Keratinocyte (primary cell): ENCODE results near the gene GIT2. TPM values are rescaled to one million over a fixed set of nuclear protein-coding genes. Genes with fewer than 3 reads are reported as not detected.

Experiments
- DNase-seq: peaks from one replicate; pipeline ENCODE4 v3.0.0-alpha.2; 2011; ENCODE audit warnings: low read depth, missing footprints, low spot score
- FAIRE-seq: peaks from 2 replicates; lab custom pipeline; 2011; peaks lifted over from hg19 to GRCh38; lab: Jason Lieb, UNC
- H2AFZ ChIP-seq: 2 replicates; pipeline ENCODE4 v1.6.0; 2012; ENCODE audit warnings: low read length, control low read depth, inconsistent platforms; ENCODE audit not compliant: control insufficient read depth
- H3K27ac ChIP-seq: 2 replicates; pipeline ENCODE4 v1.5.1; 2011; ENCODE audit warnings: low read length; ENCODE audit not compliant: control insufficient read depth, insufficient read depth
- H3K27me3 ChIP-seq: 3 replicates; pipeline ENCODE4 v1.6.0; 2011; ENCODE audit warnings: low read length; ENCODE audit not compliant: control insufficient read depth, insufficient read depth; ENCODE audit errors: extremely low read depth
- H3K36me3 ChIP-seq, 2 experiments: 2 replicates in 1 of 2; 3 replicates in 1 of 2; pipeline ENCODE4 v1.5.1; 2011; ENCODE audit warnings: low read length in 2 of 2, mild to moderate bottlenecking in 1 of 2; ENCODE audit not compliant: control insufficient read depth in 2 of 2, insufficient read depth in 2 of 2; ENCODE audit errors: extremely low read depth in 1 of 2
- H3K4me1 ChIP-seq: 3 replicates; pipeline ENCODE4 v1.5.1; 2011; ENCODE audit warnings: low read length; ENCODE audit not compliant: control insufficient read depth, insufficient read depth; ENCODE audit errors: extremely low read depth
- H3K4me2 ChIP-seq: 3 replicates; pipeline ENCODE4 v1.6.0; 2011; ENCODE audit warnings: low read depth, low read length; ENCODE audit not compliant: control insufficient read depth, insufficient read depth; ENCODE audit errors: extremely low read depth
- H3K4me3 ChIP-seq, 3 experiments: fragments of 200-600 bp in 1 of 3; sonication (generic) in 1 of 3; 2 replicates in 2 of 3; 3 replicates in 1 of 3; pipeline ENCODE4 v1.5.1; 2011 to 2016; ENCODE audit warnings: low read length in 3 of 3, mild to moderate bottlenecking in 3 of 3, control low read depth in 2 of 3, inconsistent platforms in 1 of 3, low read depth in 1 of 3, mixed read lengths in 1 of 3, mixed run types in 1 of 3, moderate library complexity in 1 of 3; ENCODE audit not compliant: control insufficient read depth in 2 of 3, insufficient read depth in 2 of 3; ENCODE audit errors: extremely low read depth in 1 of 3
- H3K79me2 ChIP-seq: 2 replicates; pipeline ENCODE4 v1.6.0; 2012; ENCODE audit warnings: low read length; ENCODE audit not compliant: control insufficient read depth, insufficient read depth
- H3K9ac ChIP-seq: 3 replicates; pipeline ENCODE4 v1.6.0; 2011; ENCODE audit warnings: low read length; ENCODE audit not compliant: control insufficient read depth, insufficient read depth; ENCODE audit errors: extremely low read depth
- H3K9me1 ChIP-seq: 3 replicates; pipeline ENCODE4 v1.6.0; 2011; ENCODE audit warnings: low read length; ENCODE audit not compliant: control insufficient read depth, insufficient read depth; ENCODE audit errors: extremely low read depth
- H3K9me3 ChIP-seq: 2 replicates; pipeline ENCODE4 v1.5.1; 2012; ENCODE audit warnings: low read depth, low read length; ENCODE audit not compliant: control insufficient read depth
- H4K20me1 ChIP-seq: 3 replicates; pipeline ENCODE4 v1.6.0; 2011; ENCODE audit warnings: low read length; ENCODE audit not compliant: control insufficient read depth, insufficient read depth; ENCODE audit errors: extremely low read depth
- CTCF ChIP-seq, 3 experiments: IDR thresholded peaks in 1 of 3; conservative IDR thresholded peaks in 1 of 3; optimal IDR thresholded peaks in 1 of 3; 2 replicates in 2 of 3; 3 replicates in 1 of 3; pipeline versions ENCODE3 to v1.5.1; 2011; ENCODE audit warnings: low read length in 3 of 3, mild to moderate bottlenecking in 3 of 3, moderate library complexity in 2 of 3, control low read depth in 1 of 3, inconsistent platforms in 1 of 3; ENCODE audit not compliant: insufficient read depth in 2 of 3; ENCODE audit errors: extremely low read depth in 1 of 3
- EZH2 ChIP-seq: IDR thresholded peaks from one replicate; pipeline ENCODE4 v1.6.1; 2012; ENCODE audit warnings: inconsistent platforms, mild to moderate bottlenecking, low read length, moderate library complexity
- dilution Hi-C: fragments of 300-500 bp; cut with MboI; formaldehyde crosslinking; loops from one replicate; pipeline ENCODE4 v1.7.0; 2020; ENCODE audit warnings: low sequenced_read_pairs; ENCODE audit not compliant: extremely low pct_ligation_motif_present
- polyA plus RNA-seq, 5 experiments: library from polyadenylated mRNA; depleted of rRNA in 3 of 5; stranded (reverse) in 3 of 5; stranded (forward) in 1 of 5; unstranded in 1 of 5; fragments of >200 nt; gene quantifications; 1 replicate in 1 of 5; 2 replicates in 3 of 5; 3 replicates in 1 of 5; pipeline versions ENCODE4 v1.2.1 to v1.2.3, GENCODE V29; 2011 to 2012; ENCODE audit warnings: missing spikeins in 2 of 5, low read depth in 1 of 5, low replicate concordance in 1 of 5

The GIT2 gene
- polyA plus RNA-seq, 1 donor (not counting 4 experiments of a cell fraction or from before 2014, with no cell fraction given), result 25.9 TPM

GRCh38 chr12:109951751-109952150 is 44.4 kb downstream of the GIT2 start:
- Histone ChIP-seq H3K4me1 (no peaks in the 10 kb centered on the region), H3K4me3 (no peak overlapping the region), H3K4me2 (no peak overlapping the region), H3K27ac (no peak overlapping the region), H3K9me1 (no peaks in the 10 kb centered on the region), H3K9me3 (no peaks in the 10 kb centered on the region), H4K20me1 (no peaks in the 10 kb centered on the region), H3K27me3 (no peaks in the 10 kb centered on the region), H2AFZ (no peak overlapping the region), H3K9ac (no peak overlapping the region), H3K36me3 (peaks cover 18 to 29% of the 10 kb centered on the region in 2 experiments), H3K79me2 (no peaks in the 10 kb centered on the region)
- DNase-seq (no peak), FAIRE-seq (no peak)
- TF ChIP-seq CTCF (optimal IDR thresholded peaks at IDR 0.05 in 1 of 3, IDR thresholded peaks at IDR 0.05 in 1 of 3, conservative IDR thresholded peaks at IDR 0.05 in 1 of 3; ENCODE audit: extremely low read depth in 1 of 3, insufficient read depth in 2 of 3, low read length in 3 of 3) (no peak), EZH2 (no peak)
- dilution Hi-C loops, result no loop called here

- H3K4me2 ChIP-seq, result no peak overlapping the region
- H3K9ac ChIP-seq, result no peak overlapping the region
- no peaks in the 10 kb centered on the region for H3K79me2 ChIP-seq
- no peak overlapping the region for H3K4me3 ChIP-seq
- H3K27ac ChIP-seq, result no peak overlapping the region
- no peak overlapping the region for H2AFZ ChIP-seq
- no peak for FAIRE-seq
- H3K9me3 ChIP-seq, result no peaks in the 10 kb centered on the region
- dilution Hi-C loops, result no loop called here
- H3K27me3 ChIP-seq, result no peaks in the 10 kb centered on the region
- TF ChIP-seq EZH2 (no peak), CTCF (optimal IDR thresholded peaks at IDR 0.05 in 1 of 3, IDR thresholded peaks at IDR 0.05 in 1 of 3, conservative IDR thresholded peaks at IDR 0.05 in 1 of 3; ENCODE audit: extremely low read depth in 1 of 3, insufficient read depth in 2 of 3, low read length in 3 of 3) (no peak)
- H3K9me1 ChIP-seq, result no peaks in the 10 kb centered on the region
- no peaks in the 10 kb centered on the region for H3K4me1 ChIP-seq
- H4K20me1 ChIP-seq, result no peaks in the 10 kb centered on the region
- peaks cover 18 to 27% of the 10 kb centered on the region in 2 experiments for H3K36me3 ChIP-seq
- no peak for DNase-seq
Measured at GRCh38 chr12:109951136-109951535, 45.0 kb downstream of the GIT2 start.
